Esophagus squamous epithelium (tissue), 5 donors: ENCODE results near the gene MARCHF9. TPM values are rescaled to one million over a fixed set of nuclear protein-coding genes. Genes with fewer than 3 reads are reported as not detected.

Experiments used
- DNase-seq: peaks from one replicate; lab custom pipeline; 2025; lab: John Stamatoyannopoulos, UW
- H3K27ac ChIP-seq, 4 donors: fragments of 200-600 bp; sonication (generic); one replicate each; pipeline ENCODE4 v1.5.1; 2016 to 2019; ENCODE audit warnings: mild to moderate bottlenecking in 1 of 4
- H3K27me3 ChIP-seq, 4 donors: fragments of 200-600 bp; sonication (generic); 1 replicate in 3 of 4; 2 replicates in 1 of 4; pipeline versions ENCODE4 v1.5.1 to v1.6.0; 2017 to 2021; ENCODE audit warnings: antibody characterized with exemption in 1 of 4
- H3K36me3 ChIP-seq, 3 donors: fragments of 200-600 bp; sonication (generic); one replicate each; pipeline ENCODE4 v1.5.1; 2016 to 2019
- H3K4me1 ChIP-seq, 3 donors: fragments of 200-600 bp; sonication (generic); one replicate each; pipeline ENCODE4 v1.5.1; 2017 to 2019
- H3K4me3 ChIP-seq, 4 donors: fragments of 200-600 bp; sonication (generic); 1 replicate in 3 of 4; 2 replicates in 1 of 4; pipeline ENCODE4 v1.5.1; 2016 to 2019; ENCODE audit warnings: mild to moderate bottlenecking in 2 of 4, moderate library complexity in 1 of 4
- H3K9me3 ChIP-seq, 3 donors: fragments of 200-600 bp; sonication (generic); one replicate each; pipeline ENCODE4 v1.5.1; 2016 to 2019
- CTCF ChIP-seq, 6 experiments: fragments of 450-650 bp in 4 of 6; fragments of 200-600 bp in 2 of 6; sonication (generic) in 2 of 6; IDR thresholded peaks; one replicate each; pipeline ENCODE4 v1.5.1; 2016 to 2019; ENCODE audit warnings: antibody characterized with exemption in 6 of 6, mild to moderate bottlenecking in 4 of 6, moderate library complexity in 4 of 6
- POLR2A ChIP-seq, 4 donors: fragments of 450-650 bp; IDR thresholded peaks; one replicate each; pipeline ENCODE4 v1.6.1; 2017; ENCODE audit warnings: antibody characterized with exemption in 4 of 4, mild to moderate bottlenecking in 4 of 4, moderate library complexity in 3 of 4
- WGBS, 2 donors: methylation state at CpG; one replicate each; pipeline ENCODE4 v1.1.5; 2018; 5-methylcytosine and 5-hydroxymethylcytosine counted together
- intact Hi-C: fragments of 100-400 bp; cut with DNase I; formaldehyde crosslinking; loops from one replicate; pipeline ENCODE4 v1.15.0; 2022
- total RNA-seq, 4 donors: library from RNA; depleted of rRNA; stranded (reverse); fragments of >200 nt; gene quantifications; one replicate each; pipeline ENCODE4 v1.1.0, GENCODE V29; 2016
- donor health status: DM: yes; HTN: yes; CAD: no.

MARCHF9 gene
- total RNA-seq, 4 donors from 2014 or later, result 3.6 to 8.4 (median 5.3) TPM

GRCh38 chr12:57751432-57751787 lies 3.5 kb upstream of the MARCHF9 start:
- WGBS, 2 donors, result 2 to 11% methylated on average over 5 to 8 of the region's 8 CpGs
- no peak for DNase-seq
- Histone ChIP-seq H3K4me1 (peaks cover 30 to 51% (median 31%) of the 10 kb centered on the region in 3 donors), H3K9me3 (no peaks in the 10 kb centered on the region), H3K27me3 (no peaks in the 10 kb centered on the region), H3K36me3 (peaks cover 7 to 44% (median 18%) of the 10 kb centered on the region in 3 donors), H3K27ac (peak overlapping the region; percentile 84 to 92 (median 90)), H3K4me3 (peak overlapping the region; percentile 61 to 96 (median 72))
- intact Hi-C loops, result no loop called here
- TF ChIP-seq CTCF (IDR thresholded peaks at IDR 0.05), result no peak
- TF ChIP-seq POLR2A (IDR thresholded peaks at IDR 0.05), result no peak

GRCh38 chr12:57751788-57752667 lies 2.9 kb upstream of the MARCHF9 start, which contains the start of gene CDK4:
TSS of gene CDK4 (minus strand) at chr12:57752310. CDS start at chr12:57751717, 593 bp downstream.
- H3K9me3 ChIP-seq, result no peaks in the 10 kb centered on the region
- peak within 1 kb of the TSS; percentile 84 to 92 (median 90) for H3K27ac ChIP-seq
- intact Hi-C loops, result no loop called here
- peaks cover 7 to 38% (median 15%) of the 10 kb centered on the region in 3 donors for H3K36me3 ChIP-seq
- peaks cover 33 to 57% (median 37%) of the 10 kb centered on the region in 3 donors for H3K4me1 ChIP-seq
- H3K4me3 ChIP-seq, result peak within 1 kb of the TSS; percentile 61 to 96 (median 72)
- TF ChIP-seq CTCF (IDR thresholded peaks at IDR 0.05) (peak in 2 of 6 experiments; percentile 3 to 35), POLR2A (IDR thresholded peaks at IDR 0.05) (peak in 3 of 4 donors; percentile 58 to 78 (median 65))
- H3K27me3 ChIP-seq, result no peaks in the 10 kb centered on the region
- peak; percentile 99 for DNase-seq
- WGBS, 2 donors, result 0% methylated on average over 17 to 20 of the region's 58 CpGs

- H3K27me3 ChIP-seq, result no peaks in the 10 kb centered on the region
- no peak for TF ChIP-seq POLR2A (IDR thresholded peaks at IDR 0.05)
- no peak for TF ChIP-seq CTCF (IDR thresholded peaks at IDR 0.05)
- 0% methylated on average over 5 of the region's 5 CpGs for WGBS, 2 donors
- no peaks in the 10 kb centered on the region for H3K9me3 ChIP-seq
- H3K36me3 ChIP-seq, result peaks cover 7 to 34% (median 10%) of the 10 kb centered on the region in 3 donors
- DNase-seq, result no peak
- peak overlapping the region; percentile 41 to 92 (median 90) for H3K27ac ChIP-seq
- intact Hi-C loops, result no loop called here
- H3K4me1 ChIP-seq, result peaks cover 33 to 59% (median 37%) of the 10 kb centered on the region in 3 donors
- H3K4me3 ChIP-seq, result peak overlapping the region; percentile 61 to 96 (median 72)
Measured at GRCh38 chr12:57752668-57753000, 2.3 kb upstream of the MARCHF9 start.

DNA sequence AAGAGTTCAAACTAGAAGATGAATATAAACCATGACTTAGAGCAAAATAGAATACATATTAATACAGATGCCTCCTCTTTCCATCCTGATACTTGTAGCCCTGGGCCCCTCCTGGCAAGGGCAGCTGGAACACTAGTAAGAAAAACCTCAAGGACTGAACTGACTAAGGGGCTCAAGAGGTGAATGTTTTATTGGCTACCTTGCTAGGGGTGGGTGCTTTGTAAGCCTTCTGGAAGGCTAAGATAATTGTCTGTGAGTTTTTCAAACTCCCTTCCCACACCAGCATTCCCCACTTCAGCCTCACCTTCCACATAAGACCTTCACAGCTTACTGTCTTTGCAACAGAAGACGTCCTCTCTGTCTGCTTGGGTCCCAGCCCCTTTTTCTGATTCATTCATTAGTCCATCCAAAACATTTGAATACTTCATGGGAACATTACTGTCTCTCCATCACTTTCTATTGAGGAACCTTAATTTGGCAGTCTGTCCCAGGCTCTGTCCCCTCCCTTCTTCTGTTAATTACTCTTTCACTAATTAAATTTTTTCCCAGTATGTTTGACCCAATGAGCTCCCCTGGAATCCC lies 1.1 kb upstream of the MARCHF9 start:
- TF ChIP-seq POLR2A (IDR thresholded peaks at IDR 0.05) (no peak), CTCF (IDR thresholded peaks at IDR 0.05) (no peak)
- no peak for DNase-seq
- intact Hi-C loops, result no loop called here
- 20 to 38% methylated on average over 1 of the region's 1 CpG for WGBS, 2 donors
- Histone ChIP-seq H3K9me3 (no peaks in the 10 kb centered on the region), H3K27me3 (no peaks in the 10 kb centered on the region), H3K4me1 (peaks cover 33 to 59% (median 37%) of the 10 kb centered on the region in 3 donors), H3K36me3 (peaks cover 2 to 34% (median 5%) of the 10 kb centered on the region in 3 donors), H3K4me3 (peak overlapping the region in 1 of 4 donors; percentile 98), H3K27ac (peak overlapping the region in 3 of 4 donors; percentile 48 to 86 (median 76))

DNA sequence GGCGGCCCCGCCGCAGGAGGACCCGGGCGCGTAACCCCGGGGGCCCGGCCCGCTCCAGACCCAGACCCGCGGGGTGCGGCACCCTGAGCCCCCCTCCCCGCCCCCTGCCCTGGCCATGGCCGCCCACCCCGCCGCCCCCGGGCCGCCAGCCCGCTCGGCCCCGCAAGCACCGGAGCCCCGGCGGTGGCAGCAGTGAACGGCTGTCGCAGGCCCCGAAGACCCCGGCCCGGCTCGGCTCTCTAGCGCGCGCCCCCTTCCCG lies 221 bp downstream of the MARCHF9 start:
- TF ChIP-seq POLR2A (IDR thresholded peaks at IDR 0.05) (no peak), CTCF (IDR thresholded peaks at IDR 0.05) (no peak)
- Histone ChIP-seq H3K27me3 (no peaks in the 10 kb centered on the region), H3K9me3 (no peaks in the 10 kb centered on the region), H3K36me3 (peaks cover 0 to 26% (median 0%) of the 10 kb centered on the region in 3 donors), H3K4me3 (peak overlapping the region; percentile 54 to 98 (median 79)), H3K27ac (peak overlapping the region; percentile 48 to 86 (median 81)), H3K4me1 (peaks cover 33 to 59% (median 37%) of the 10 kb centered on the region in 3 donors)
- DNase-seq, result no peak
- WGBS, 2 donors, result no CpG with 5 or more reads among the region's 34 CpGs
- intact Hi-C loops, result no loop called here
